GM19324 (cell line): Measurements from ENCODE around the gene PTCD1.

ENCODE experiments used
- ATAC-seq: cut with Tn5 transposase; IDR thresholded peaks from one replicate; pipeline ENCODE4 v1.9.1; 2021; ENCODE audit warnings: mild to moderate bottlenecking, moderate library complexity; ENCODE audit not compliant: unreplicated experiment, low FRiP score

PTCD1 gene

DNA sequence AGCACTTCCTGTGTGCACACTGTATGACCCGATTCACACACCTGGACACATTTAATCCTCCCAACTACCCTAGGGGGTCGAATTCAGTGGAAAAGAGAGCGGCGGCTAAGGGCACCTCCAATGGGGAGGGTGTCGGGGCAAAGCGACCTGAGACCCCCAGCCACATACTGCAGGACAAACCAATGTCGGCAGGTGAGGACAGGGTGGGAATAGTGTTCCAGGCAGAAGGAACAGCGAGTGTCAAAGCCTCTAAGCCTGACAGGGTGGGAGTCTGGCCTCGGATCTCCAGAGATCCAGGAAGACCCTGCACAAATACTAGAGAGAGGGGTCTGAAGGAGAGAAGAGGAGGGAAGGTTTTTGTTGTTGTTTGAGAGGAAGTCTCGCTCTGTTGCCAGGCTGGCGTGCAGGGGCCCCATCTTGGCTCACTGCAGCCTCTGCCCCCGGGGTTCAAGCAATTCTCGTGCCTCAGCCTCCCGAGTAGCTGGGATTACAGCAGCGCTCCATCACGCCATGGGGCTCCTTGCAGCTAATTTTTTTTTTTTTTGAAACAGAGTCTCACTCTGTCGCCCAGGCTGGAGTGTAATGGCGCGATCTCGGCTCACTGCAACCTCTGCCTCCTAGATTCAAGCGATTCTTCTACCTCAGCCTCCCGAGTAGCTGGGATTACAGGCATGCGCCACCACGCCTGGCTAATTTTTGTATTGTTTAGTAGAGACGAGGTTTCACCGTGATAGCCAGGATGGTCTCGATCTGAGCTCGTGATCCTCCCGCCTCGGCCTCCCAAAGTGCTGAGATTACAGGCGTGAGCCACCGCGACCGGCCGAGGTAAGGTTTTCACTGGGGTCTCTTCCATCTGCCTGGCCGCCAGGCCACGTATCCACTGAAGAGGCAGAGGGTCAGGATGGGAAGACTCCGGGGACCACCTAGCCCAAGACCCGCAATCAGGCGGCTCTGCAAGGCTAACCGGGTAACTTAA is 65.2 kb downstream of the PTCD1 start:
- no peak for ATAC-seq

DNA sequence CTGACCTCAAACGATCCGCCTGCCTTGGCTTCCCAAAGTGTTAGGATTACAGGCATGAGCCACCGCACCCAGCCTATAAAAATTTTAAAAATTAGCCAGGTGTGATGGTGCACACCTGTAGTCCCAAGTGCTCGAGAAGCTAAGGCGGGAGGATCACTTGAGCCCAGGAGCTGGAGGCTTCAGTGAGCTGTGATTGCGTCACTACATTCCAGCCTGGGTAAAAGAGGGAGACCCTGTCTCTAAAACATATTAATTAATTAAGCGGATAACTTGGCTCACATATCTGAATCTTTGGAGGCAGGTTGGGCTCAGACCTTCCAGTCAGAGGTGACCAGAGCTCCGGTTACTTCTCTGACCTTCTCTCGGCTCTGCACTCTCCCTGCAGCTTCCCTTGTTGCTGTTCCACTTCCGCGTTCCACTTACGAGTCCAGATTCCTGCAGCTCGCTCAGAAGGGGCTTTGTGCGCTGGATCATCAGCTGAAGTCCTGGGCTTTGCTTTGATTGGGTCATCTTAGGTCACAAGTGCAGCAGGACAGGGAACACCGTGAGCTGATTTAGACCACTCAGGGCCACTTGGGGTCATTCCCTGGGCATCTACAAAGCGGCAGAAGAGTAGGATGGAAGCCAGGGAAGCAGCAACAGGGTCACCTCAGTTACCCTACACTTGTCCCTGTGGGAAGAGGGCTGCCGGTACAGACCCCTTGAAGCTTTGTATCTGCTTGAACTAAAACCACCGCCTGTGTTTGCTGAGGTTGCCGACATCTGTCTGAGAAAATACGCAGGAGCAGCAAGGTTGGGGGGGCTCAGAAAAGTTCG is 66.1 kb downstream of the PTCD1 start:
- ATAC-seq, result no peak

DNA sequence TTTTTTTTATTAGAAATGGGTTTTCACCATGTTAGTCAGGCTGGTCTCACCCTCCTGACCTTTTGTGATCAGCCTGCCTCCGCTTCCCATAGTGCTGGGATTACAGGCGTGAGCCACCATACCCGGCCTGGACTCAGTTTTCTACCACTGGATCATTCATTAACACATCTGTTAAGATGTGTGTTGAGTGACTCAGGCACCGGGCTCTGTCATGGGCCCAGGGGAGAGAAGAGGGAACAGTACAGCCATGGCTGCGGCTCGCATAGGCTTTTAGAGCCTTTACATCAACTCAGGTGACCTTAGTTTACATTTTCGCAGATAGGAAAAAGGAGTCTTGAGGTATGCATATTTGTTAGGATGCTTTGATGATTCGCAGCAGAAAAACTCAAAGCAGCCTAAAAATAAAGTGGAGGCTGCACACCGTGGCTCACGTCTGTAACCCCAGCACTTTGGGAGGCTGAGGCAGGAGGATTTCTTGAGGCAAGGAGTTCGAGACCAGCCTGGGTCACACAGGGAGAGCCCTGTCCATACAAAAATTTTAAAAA is 67.2 kb downstream of the PTCD1 start:
- ATAC-seq, result no peak

DNA sequence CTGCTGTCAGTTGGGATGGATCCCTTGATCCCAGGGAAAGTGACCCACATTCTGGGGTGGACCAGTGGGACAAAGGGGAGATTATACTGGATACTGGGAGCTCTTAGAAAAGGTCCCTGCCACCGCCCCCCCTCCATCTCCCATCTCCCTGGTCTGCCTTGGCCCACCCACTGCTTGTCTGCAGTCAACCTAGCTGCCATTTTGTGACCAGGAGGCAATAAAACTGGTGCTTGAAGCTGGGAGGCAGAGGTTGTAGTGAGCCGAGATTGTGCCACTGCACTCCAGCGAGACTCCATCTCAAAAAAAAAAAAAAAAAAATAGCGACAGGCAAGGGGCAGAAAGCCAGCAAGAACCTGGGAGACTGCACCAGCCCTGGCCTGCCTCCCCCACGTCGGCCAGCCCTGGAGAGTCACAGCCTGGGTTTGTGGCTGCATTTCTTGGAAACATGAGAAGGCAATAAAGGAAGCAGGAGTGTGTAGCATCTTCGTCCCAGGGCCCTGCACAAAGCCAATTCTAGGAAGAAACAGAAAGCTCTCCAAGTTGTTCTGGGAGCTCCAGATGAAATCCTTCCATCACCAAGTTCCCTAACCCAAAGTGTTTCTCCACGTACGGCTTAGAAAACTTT is 68.7 kb downstream of the PTCD1 start:
- ATAC-seq, result no peak

DNA sequence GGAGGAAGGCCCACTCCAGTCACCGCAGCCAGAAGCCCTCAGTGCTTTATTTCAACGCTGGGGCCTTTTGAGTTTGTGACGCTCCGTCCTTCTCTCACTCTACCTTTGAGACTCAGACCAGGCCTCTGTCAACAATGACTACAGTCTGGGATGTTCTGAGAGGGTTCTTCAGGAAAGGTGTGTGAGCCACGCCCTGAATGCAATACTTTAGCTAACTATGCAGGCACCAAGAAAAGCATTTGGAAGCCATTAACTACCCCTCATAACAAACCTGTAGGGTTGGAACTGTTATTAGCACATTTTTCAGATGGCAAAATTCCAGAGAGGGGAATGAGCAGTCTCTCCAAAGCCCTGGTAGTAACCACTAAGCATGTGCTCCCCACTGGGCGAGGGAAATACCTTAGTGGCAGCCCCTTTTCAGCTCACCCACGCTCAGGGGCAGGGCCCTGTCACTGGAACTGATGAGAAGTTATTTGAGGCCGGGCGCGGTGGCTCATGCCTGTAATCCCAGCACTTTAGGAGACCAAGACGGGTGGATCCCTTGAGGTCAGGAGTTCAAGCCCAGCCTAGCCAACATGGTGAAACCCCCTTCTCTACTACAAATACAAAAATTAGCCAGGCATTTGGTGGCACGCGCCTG is 69.7 kb downstream of the PTCD1 start:
- no peak for ATAC-seq
